GM12878 (cell line): ENCODE measurements around the gene ATL2. TPM values are rescaled to one million over a fixed set of nuclear protein-coding genes. Genes with fewer than 3 reads are reported as not detected.

Source experiments
- ATAC-seq: fragments of 200-7000 bp; cut with Tn5 transposase; 3 replicates; pipeline ENCODE4 v1.9.1; 2020; ENCODE audit warnings: mild to moderate bottlenecking, moderate library complexity
- BruUV-seq: library from RNA; stranded (reverse); fragments of 400-500 nt; replicated peaks from 2 replicates; lab custom pipeline; 2021; lab: Mats Ljungman, UMichigan
- CTCF ChIA-PET: fragments of 300-600 bp; sonication (Branson Sonifier 250); formaldehyde crosslinking; extraction: SDS; loops from one replicate; lab custom pipeline; 2021; ENCODE audit warnings: inconsistent platforms; lab: Yijun Ruan, JAX
- POLR2A ChIA-PET: fragments of 350-600 bp; formaldehyde crosslinking; extraction: SDS; loops from one replicate; lab custom pipeline; 2021; ENCODE audit warnings: inconsistent platforms; lab: Charles Lee
- RAD21 ChIA-PET: fragments of 300-600 bp; sonication (Branson Sonifier 250); formaldehyde crosslinking; loops from one replicate; lab custom pipeline; 2023; ENCODE audit warnings: antibody characterized with exemption; ENCODE audit not compliant: unreplicated experiment; lab: Charles Lee
- SMC1A ChIA-PET: fragments of 300-600 bp; sonication (Branson Sonifier 250); formaldehyde crosslinking; loops from one replicate; lab custom pipeline; 2023; ENCODE audit not compliant: unreplicated experiment, uncharacterized antibody; lab: Charles Lee
- DNase-seq: peaks from one replicate; pipeline ENCODE4 v3.0.0-alpha.2; 2011; ENCODE audit warnings: low read depth, low spot score
- FAIRE-seq: peaks from 3 replicates; lab custom pipeline; 2011; peaks lifted over from hg19 to GRCh38; lab: Jason Lieb, UNC
- H2AFZ ChIP-seq: 2 replicates; pipeline ENCODE4 v1.6.0; 2011; ENCODE audit warnings: low read depth, low read length, control low read depth; ENCODE audit not compliant: control insufficient read depth
- H3K27ac ChIP-seq: 2 replicates; pipeline ENCODE4 v1.5.1; 2011; ENCODE audit warnings: control low read depth; ENCODE audit not compliant: control insufficient read depth, insufficient read depth
- H3K27me3 ChIP-seq, 2 experiments: replicated peaks in 1 of 2; 2 replicates each; pipeline versions ENCODE4 v1.6.0 to v1.6.1; 2011; ENCODE audit warnings: low read length in 1 of 2; ENCODE audit not compliant: control insufficient read depth in 2 of 2, insufficient read depth in 2 of 2
- H3K36me3 ChIP-seq, 2 experiments: 2 replicates each; pipeline ENCODE4 v1.5.1; 2011; ENCODE audit warnings: low read length in 1 of 2; ENCODE audit not compliant: control insufficient read depth in 2 of 2, insufficient read depth in 2 of 2
- H3K4me1 ChIP-seq: 2 replicates; pipeline ENCODE4 v1.6.1; 2011; ENCODE audit warnings: mild to moderate bottlenecking, low read length, moderate library complexity, mixed read lengths; ENCODE audit not compliant: control insufficient read depth, insufficient read depth
- H3K4me2 ChIP-seq: 2 replicates; pipeline ENCODE4 v1.6.0; 2011; ENCODE audit warnings: control low read depth; ENCODE audit not compliant: control insufficient read depth, insufficient read depth
- H3K4me3 ChIP-seq: fragments of 200-600 bp; sonication (generic); 2 replicates; pipeline ENCODE4 v1.5.1; 2016
- H3K79me2 ChIP-seq: 2 replicates; pipeline ENCODE4 v1.6.0; 2011; ENCODE audit warnings: low read length; ENCODE audit not compliant: control insufficient read depth, insufficient read depth
- H3K9ac ChIP-seq: 2 replicates; pipeline ENCODE4 v1.8.0; 2011; ENCODE audit warnings: low read length, control low read depth, mixed read lengths; ENCODE audit not compliant: control insufficient read depth, insufficient read depth
- H3K9me3 ChIP-seq: replicated peaks from 3 replicates; pipeline ENCODE4 v1.5.1; 2011; ENCODE audit warnings: mild to moderate bottlenecking, low read length; ENCODE audit not compliant: control insufficient read depth, insufficient read depth
- H4K20me1 ChIP-seq: 2 replicates; pipeline ENCODE4 v1.6.0; 2011; ENCODE audit not compliant: control insufficient read depth, insufficient read depth
- ATF2 ChIP-seq: IDR thresholded peaks from 2 replicates; pipeline ENCODE4 v1.6.1; 2012; ENCODE audit warnings: low read length, inconsistent platforms
- CBFB ChIP-seq: IDR thresholded peaks from 2 replicates; pipeline ENCODE4 v1.6.1; 2016; ENCODE audit warnings: antibody characterized with exemption, low read depth
- IKZF2 ChIP-seq, 2 experiments: fragments of 450-650 bp; IDR thresholded peaks; 2 replicates each; pipeline ENCODE4 v1.6.1; 2017; ENCODE audit warnings: mild to moderate bottlenecking in 2 of 2, moderate library complexity in 2 of 2
- LARP7 ChIP-seq: fragments of 450-650 bp; IDR thresholded peaks from 2 replicates; pipeline ENCODE4 v1.6.1; 2017; ENCODE audit warnings: mild to moderate bottlenecking
- RBBP5 ChIP-seq: fragments of 200-600 bp; sonication (generic); conservative IDR thresholded peaks from 2 replicates; pipeline ENCODE4 v1.6.1; 2016
- RELA ChIP-seq: fragments of 450-650 bp; IDR thresholded peaks from 2 replicates; pipeline ENCODE4 v1.8.0; 2014; ENCODE audit warnings: borderline replicate concordance; ENCODE audit not compliant: partially characterized antibody
- SRF ChIP-seq, 2 experiments: IDR thresholded peaks; 2 replicates each; pipeline ENCODE4 v1.6.1; 2011; ENCODE audit warnings: low read depth in 2 of 2, low read length in 2 of 2, mild to moderate bottlenecking in 1 of 2, moderate library complexity in 1 of 2
- TBL1XR1 ChIP-seq: IDR thresholded peaks from 2 replicates; pipeline ENCODE4 v1.6.1; 2012; ENCODE audit warnings: low read depth, low read length, improper control_type of control experiment
- YY1 ChIP-seq: IDR thresholded peaks from 2 replicates; pipeline ENCODE4 v1.6.1; 2011; ENCODE audit warnings: low read depth, mild to moderate bottlenecking, low read length
- WGBS: methylation state at CpG from one replicate; pipeline ENCODE4 v1.1.6; 2016; ENCODE audit warnings: low lambda C conversion rate; ENCODE audit not compliant: insufficient replicate concordance, insufficient coverage; ENCODE audit errors: missing lambda C conversion rate; 5-methylcytosine and 5-hydroxymethylcytosine counted together
- in situ Hi-C: fragments of 300-500 bp; cut with MboI; formaldehyde crosslinking; loops from 9 replicates; pipeline ENCODE4 v1.14.3; 2018; ENCODE audit warnings: mixed read lengths
- intact Hi-C: fragments of 100-400 bp; cut with micrococcal nuclease; formaldehyde crosslinking; loops from one replicate; pipeline ENCODE4 v1.14.2; 2022; ENCODE audit not compliant: unreplicated experiment
- polyA plus RNA-seq, 11 experiments: library from polyadenylated mRNA; depleted of rRNA in 4 of 11; unstranded in 6 of 11; stranded (reverse) in 5 of 11; fragments of >200 nt; fragmentation: Nextera tagmentation in 4 of 11; fragmentation: Illumina TruSeq in 1 of 11; extraction: Ambion mirVana in 4 of 11; extraction: Trizol in 1 of 11; gene quantifications; 1 replicate in 1 of 11; 2 replicates in 10 of 11; pipeline versions ENCODE4 v1.2.1 to v1.2.3, GENCODE V29; 2011 to 2016; ENCODE audit warnings: inconsistent platforms in 2 of 11, missing spikeins in 2 of 11, low read depth in 1 of 11
- total RNA-seq, 4 experiments: library from RNA; depleted of rRNA in 3 of 4; stranded (reverse); fragments of >200 nt in 3 of 4; fragmentation: Illumina TruSeq in 1 of 4; extraction: Trizol in 1 of 4; gene quantifications; 2 replicates each; pipeline versions ENCODE4 v1.2.1 to v1.2.3, GENCODE V29; 2013 to 2021

Gene ATL2
- total and polyA plus RNA-seq, 10 of the 15 experiments (the other 5 are each of a cell fraction or from before 2014, with no cell fraction given): 8.6 to 51.5 (median 41.8) TPM

GRCh38 chr2:38284971-38285370 lies 92.1 kb downstream of the ATL2 start (continued):
- no peak for TF ChIP-seq CBFB
- TF ChIP-seq, all 136 proteins: peak for 0

- no peak overlapping the region for H3K27ac ChIP-seq
- ChIA-PET POLR2A (no interaction called here), CTCF (interaction anchor here (0.8 kb wide), 1 partner anchor 227 kb away, joined by 3 read pairs; no protein-coding TSS in a partner anchor), SMC1A (no interaction called here), RAD21 (no interaction called here)
- H4K20me1 ChIP-seq: no peaks in the 10 kb centered on the region
- WGBS: 61% methylated on average over 6 of the region's 6 CpGs
- H3K9ac ChIP-seq: no peak overlapping the region
- ATAC-seq (no peak), FAIRE-seq (no peak), DNase-seq (no peak)
- no peak overlapping the region for H3K4me3 ChIP-seq
- in situ Hi-C loops (no loop called here), intact Hi-C loops (no loop called here)
- H3K79me2 ChIP-seq: no peaks in the 10 kb centered on the region
- no peaks in the 10 kb centered on the region; a peak in 1 of 4 replicates for H3K27me3 ChIP-seq
- H3K9me3 ChIP-seq: no peaks in the 10 kb centered on the region; the same call in 2 of the 3 replicates
- BruUV-seq: no TSS peak
- TF ChIP-seq TBL1XR1: no peak
- no peak for TF ChIP-seq YY1
- no peak for TF ChIP-seq RELA
- no peak for TF ChIP-seq LARP7
- TF ChIP-seq RBBP5: no peak
- TF ChIP-seq SRF (IDR thresholded peaks at IDR 0.05; ENCODE audit: low read depth in 2 of 2, low read length in 2 of 2): no peak
- no peak for TF ChIP-seq ATF2
- no peak for TF ChIP-seq IKZF2 (IDR thresholded peaks at IDR 0.05)
- H2AFZ ChIP-seq: no peak overlapping the region
- no peaks in the 10 kb centered on the region for H3K4me1 ChIP-seq
- no peaks in the 10 kb centered on the region for H3K36me3 ChIP-seq
- H3K4me2 ChIP-seq: no peak overlapping the region
These were observed 95.9 kb downstream of the ATL2 start for GRCh38 chr2:38281095-38281742.
